NCI-H146 treated with DMSO at 0.1 percent for 48 hours (cell line): ENCODE measurements around the gene LDLR.
"Not testable (repeated sequence)": the region's sequence is repeated elsewhere in the genome, so short reads cannot be mapped to it uniquely, and the experiment has no call there.

Experiments
- DNase-seq: peaks from one replicate; lab custom pipeline; 2025; ENCODE audit not compliant: unreplicated experiment; lab: John Stamatoyannopoulos, UW

Gene LDLR

DNA sequence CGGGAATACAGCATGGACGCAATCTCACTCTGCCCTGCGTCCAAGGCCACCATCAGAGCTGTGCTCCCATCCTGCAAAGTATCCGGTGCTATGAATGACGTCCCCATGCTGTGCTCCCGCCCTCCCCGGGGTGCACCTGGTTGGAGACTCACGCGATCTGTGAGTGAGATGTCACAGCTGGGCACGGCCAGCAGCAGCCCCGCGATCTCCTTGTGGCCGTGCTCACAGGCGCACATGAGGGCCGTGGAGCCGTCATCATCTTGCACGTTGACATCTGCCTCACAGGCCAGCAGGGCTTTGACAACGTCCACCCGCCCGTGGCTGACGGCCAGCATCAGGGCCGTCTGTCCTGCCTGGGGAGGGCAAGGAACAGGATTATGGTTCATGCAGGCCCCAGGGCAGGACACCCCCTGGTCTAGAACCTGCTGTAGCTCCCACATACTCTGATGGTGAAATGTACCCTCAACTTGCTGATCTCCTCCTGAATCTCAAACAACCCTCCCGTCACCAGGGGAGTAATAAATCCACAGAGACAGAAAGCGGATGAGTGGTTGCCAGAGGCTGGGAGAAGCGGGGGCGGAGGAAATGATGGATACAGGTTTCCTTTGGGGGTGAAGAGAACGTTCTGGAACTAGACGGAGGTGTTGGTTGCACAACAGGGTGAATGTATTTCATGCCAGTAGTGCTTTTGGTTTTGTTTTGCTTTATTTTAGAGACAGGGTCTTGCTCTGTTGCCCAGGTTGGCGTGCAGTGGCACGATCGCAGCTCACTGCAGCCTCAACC lies 80.8 kb downstream of the LDLR start:
- no peak for DNase-seq

DNA sequence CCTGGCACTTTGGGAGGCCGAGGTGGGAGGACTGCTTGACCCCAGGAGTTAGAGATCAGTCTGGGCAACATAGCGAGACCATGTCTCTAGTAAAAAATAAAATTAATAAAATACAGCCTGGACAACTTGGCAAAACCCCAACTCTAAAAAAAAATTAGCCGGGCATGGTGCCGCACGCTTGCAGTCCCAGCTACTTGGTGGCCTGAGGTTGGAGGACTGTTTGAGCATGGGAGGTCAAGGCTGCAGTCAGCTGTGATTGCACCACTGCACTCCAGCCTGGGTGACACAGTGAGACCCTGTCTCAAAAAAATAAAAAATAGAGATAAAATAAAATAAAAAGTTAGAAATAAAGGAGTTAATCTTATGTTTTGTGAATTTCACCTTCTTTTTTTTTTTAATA lies 81.9 kb downstream of the LDLR start:
- DNase-seq, result no peak

DNA sequence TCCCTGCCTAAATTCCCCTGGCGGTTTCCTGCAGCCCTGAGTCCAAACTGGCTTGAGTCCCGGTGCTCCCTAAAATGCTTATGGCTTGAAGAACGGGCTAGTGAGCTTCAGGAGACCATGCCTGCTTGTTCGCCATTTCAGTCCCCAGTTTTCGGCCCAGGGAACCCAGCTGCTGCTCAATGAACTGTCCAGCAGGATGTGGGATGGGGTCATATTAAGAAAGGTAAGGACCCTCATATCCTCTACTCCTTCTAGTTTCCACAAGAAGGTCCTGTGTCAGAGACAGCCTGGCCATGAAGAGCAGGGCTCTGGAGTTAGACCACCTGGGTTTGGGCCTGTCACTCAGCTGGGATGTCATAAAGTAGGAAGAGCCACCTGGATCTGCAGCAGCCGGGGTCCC lies 83.3 kb downstream of the LDLR start:
- no peak for DNase-seq

DNA sequence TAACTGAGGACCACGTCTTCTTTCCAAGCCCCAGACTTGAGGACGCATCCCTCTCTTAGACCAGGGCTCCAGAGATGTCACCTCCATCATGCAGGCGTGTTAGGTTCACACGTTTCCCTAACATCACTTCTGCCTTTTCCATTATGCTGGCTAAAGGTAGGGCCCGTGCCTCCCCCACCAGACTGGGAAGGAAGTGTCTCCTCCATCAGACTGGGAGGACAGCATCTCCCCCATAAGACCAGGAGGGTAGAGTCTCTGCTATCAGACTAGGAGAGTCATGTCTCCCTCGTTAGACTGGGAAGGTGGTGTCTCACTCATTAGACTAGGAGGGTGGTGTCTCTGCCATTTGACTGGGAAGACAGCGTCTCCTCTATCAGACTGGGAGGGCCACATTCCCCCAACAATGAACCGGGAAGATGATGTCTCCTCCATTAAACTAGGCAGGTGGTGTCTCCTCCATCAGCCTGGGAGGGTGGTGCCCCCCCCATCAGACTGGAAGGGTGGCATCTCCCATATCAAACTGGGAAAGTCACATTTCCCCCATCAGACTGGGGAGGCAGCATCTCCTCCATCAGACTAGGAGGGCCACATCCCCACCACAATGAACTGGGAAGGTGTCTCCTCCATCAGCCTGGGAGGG lies 84.4 kb downstream of the LDLR start:
- DNase-seq, result no peak

DNA sequence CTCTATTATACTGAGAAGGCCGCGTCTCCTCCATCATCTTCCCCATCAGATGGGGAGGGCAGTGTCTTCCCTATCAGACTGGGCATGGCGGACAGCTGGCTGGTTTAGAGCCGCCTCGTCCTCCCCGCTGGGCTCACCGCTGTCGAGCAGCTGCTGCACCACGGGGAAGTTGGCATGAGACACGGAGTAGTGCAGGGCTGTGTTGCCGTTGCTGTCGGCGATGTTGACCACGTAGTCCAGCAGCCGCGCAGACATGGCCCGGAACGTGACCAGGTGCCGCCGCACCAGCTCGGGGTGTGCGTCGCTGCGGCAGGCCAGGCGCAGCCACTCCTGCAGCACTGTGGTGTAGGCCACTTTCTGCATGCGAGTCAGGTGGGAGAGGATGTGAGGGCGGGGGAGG lies 85.1 kb downstream of the LDLR start:
- DNase-seq, result no peak

DNA sequence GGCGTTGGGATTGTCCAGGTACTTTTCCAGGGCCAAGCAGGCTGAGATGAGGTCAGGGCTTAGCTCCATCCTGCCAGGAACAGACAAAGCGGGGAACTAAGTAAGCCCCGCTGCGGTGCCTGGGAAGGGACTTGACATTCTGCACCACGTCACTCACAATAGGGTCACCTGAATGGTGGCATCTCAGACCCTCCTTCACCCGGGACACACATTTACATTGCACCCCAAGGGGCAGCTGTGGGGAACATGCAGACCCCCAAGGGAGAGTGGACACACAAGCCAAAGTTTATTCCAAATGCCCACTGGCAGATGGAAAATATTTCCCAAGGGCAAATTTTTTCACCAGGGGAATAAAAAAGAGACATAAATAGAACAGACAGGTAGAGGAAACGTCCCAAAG lies 86.7 kb downstream of the LDLR start:
- no peak for DNase-seq

DNA sequence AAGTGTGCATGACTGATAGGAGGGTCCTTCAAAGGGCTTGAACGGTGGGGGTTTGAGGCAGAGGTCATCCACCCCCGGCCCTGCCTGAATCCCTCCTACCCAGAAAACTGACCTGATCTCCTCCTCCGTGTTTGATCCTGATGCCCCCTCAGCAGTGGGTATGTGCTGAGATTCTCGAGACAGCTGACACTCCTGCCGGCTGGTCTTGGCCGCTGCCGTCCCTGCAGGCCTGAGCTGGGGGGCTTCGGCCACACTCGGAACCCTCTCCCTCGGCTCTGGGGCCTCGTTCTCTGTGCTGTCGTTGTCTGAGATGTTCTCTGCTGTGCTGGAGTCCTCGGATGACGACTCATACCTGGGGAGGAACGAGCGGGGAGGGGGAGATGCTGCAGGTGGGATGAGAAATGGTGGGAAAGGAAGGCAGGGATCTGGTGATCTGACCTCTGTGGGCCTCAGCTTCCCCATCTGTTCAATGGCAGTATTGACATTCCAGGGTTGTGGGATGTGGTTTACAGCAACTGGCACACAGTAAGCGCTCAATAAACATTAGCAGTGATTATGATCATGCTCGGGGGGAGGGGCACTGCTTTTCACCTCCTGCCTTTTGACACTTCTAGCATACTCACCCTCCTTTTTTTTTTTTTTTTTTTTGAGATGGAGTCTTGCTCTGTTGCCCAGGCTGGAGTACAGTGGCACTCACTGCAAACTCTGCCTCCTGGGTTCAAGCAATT lies 87.4 kb downstream of the LDLR start:
- DNase-seq, result no peak

DNA sequence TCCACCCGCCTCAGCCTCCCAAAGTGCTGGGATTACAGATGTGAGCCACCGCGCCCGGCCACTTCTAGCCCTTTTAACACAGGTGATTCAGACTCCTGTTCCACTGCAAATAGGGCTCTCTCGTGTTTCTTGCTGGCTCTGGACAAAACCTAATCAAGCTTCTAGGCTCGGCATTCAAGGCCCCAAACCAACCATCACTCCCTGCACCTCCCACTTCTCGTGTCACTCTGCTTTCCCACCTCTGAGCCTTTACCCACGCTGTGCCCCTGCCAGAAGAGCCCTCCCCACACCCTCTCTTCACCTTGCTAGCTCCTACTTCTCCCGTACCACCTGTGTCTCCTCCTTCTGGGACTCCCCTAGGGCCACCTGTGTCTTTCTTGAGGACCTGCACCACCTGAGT lies 88.3 kb downstream of the LDLR start:
- DNase-seq, result no peak

DNA sequence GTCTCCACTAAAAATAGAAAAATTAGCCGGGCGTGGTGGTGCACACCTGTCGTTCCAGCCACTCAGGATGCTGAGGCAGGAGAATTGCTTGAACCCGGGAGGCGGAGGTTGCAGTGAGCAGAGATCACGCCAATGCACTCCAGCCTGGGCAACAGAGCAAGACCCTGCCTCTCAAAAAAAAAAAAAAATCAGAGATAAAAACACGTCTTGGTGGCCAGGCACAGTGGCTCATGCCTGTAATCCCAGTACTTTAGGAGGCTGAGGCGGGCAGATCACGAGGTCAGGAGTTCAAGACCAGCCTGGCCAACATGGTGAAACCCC lies 89.8 kb downstream of the LDLR start:
- not testable (repeated sequence) for DNase-seq

DNA sequence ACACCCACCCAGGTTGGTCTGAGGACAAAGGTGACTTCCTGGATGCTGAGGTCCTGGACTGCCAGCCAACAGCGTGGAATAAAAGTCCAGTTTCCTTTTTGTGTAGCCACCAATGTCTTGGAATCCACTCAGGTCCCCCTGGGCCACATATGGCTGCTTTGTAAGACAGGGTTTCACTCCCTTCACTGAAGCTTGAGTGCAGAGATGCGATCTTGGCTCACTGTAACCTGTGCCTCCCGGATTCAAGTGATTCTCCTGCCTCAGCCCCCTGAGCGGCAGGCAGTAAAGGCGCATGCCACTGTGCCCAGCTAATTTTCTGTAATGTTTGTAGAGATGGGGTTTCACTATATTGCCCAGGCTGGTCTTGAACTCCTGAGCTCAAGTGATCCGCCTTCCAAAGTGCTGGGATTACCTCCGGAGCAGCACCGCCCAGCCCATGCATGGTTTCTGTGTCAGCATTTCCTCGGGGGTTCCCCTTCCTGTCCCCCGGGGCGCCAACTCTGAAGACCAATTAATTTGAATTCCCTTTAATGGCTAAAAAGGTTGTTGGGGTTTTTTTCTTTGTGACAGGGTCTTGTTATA lies 90.5 kb downstream of the LDLR start:
- no peak for DNase-seq

DNA sequence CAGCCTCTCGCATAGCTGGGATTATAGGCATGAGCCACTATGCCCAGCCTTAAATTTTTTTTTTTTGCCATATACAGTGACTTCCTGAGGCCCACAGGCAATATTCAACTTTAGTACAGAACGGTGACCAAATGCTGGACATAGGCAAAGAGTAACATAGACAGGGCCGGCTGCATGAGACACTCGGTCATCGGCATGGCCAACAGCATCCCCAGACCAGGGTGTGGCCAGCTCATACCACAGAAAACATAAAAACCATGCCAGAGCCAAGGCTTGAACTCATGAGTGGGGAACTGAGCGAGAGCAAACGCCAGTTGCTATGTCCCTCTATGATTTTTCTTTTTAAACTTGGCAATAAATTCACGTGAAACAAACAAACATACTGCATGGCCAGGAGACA lies 91.1 kb downstream of the LDLR start:
- DNase-seq, result no peak

DNA sequence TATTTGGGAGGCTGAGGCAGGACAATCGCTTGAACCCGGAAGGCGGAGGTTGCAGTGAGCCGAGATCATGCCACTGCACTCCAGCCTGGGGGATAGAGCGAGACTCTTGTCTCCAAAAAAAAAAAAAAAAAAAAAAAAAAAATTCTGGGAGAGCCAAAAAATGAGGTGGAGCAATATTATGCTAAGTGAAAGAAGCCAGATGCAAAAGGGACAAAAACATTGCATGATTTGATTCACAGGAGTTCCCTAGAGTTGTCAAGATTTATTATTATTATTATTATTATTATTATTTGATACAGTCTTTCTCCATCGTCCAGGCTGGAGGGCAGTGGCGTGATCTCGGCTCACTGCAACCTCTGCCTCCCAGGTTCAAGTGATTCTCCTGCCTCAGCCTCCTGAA lies 91.7 kb downstream of the LDLR start:
- not testable (repeated sequence) for DNase-seq

DNA sequence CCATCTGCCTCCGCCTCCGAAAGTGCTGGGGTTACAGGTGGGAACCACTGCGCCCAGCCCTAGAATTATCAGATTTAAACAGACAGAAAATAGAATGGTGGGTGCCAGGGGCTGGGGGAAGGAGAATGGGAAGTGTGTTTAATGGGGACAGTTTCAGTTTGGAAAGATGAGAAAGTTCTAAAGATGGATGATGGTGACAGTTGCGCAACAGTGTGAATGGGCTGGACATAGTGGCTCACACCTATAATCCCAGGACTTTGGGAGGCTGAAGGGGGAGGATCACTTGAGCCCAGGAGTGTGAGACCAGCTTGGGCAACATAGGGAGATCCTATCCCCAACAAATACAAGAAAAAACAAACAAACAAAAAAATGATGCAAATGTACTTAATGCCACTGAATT lies 92.2 kb downstream of the LDLR start:
- DNase-seq, result no peak
